IPS-NIHi7 (cell line): ENCODE data around the gene TBC1D8.
"Not testable (repeated sequence)": the region's sequence is repeated elsewhere in the genome, so short reads cannot be mapped to it uniquely, and the experiment has no call there.

Source experiments
- DNase-seq: peaks from one replicate; pipeline ENCODE4 v3.0.0; 2012; ENCODE audit warnings: mixed read lengths; ENCODE audit errors: extremely low spot score

The TBC1D8 gene

GRCh38 chr2:101151146-101151858 lies at the start of gene TBC1D8:
Gene TBC1D8 (minus strand): TSS chr2:101151382. CDS start chr2:101151253, 129 bp downstream.
- peak; percentile 91 for DNase-seq

GRCh38 chr2:101200676-101201075 lies 49.5 kb upstream of the TBC1D8 start:
- no peak for DNase-seq

- no peak for DNase-seq
Measured at GRCh38 chr2:101199251-101199791, 48.1 kb upstream of the TBC1D8 start.

GRCh38 chr2:101197814-101198213 lies 46.6 kb upstream of the TBC1D8 start:
- no peak for DNase-seq

GRCh38 chr2:101197215-101197745 lies 46.1 kb upstream of the TBC1D8 start:
- DNase-seq, result no peak

GRCh38 chr2:101195871-101196661 lies 44.9 kb upstream of the TBC1D8 start:
- no peak for DNase-seq

GRCh38 chr2:101193033-101193626 lies 41.9 kb upstream of the TBC1D8 start:
- DNase-seq, result no peak

- DNase-seq, result no peak
Measured at GRCh38 chr2:101190747-101191516, 39.8 kb upstream of the TBC1D8 start.

- DNase-seq, result peak; percentile 79
Measured at GRCh38 chr2:101188683-101189405, 37.7 kb upstream of the TBC1D8 start.

GRCh38 chr2:101187131-101187530 lies 35.9 kb upstream of the TBC1D8 start:
- no peak for DNase-seq

- DNase-seq, result no peak
Measured at GRCh38 chr2:101185656-101186055, 34.5 kb upstream of the TBC1D8 start.

- no peak for DNase-seq
Measured at GRCh38 chr2:101185085-101185484, 33.9 kb upstream of the TBC1D8 start.

GRCh38 chr2:101179982-101180381 lies 28.8 kb upstream of the TBC1D8 start:
- no peak for DNase-seq

GRCh38 chr2:101176803-101177202 lies 25.6 kb upstream of the TBC1D8 start:
- no peak for DNase-seq

GRCh38 chr2:101175991-101176390 lies 24.8 kb upstream of the TBC1D8 start:
- DNase-seq, result no peak

GRCh38 chr2:101173707-101174295 lies 22.6 kb upstream of the TBC1D8 start:
- no peak for DNase-seq

- DNase-seq, result not testable (repeated sequence)
Measured at GRCh38 chr2:101169822-101170221, 18.6 kb upstream of the TBC1D8 start.

GRCh38 chr2:101168706-101169105 lies 17.5 kb upstream of the TBC1D8 start:
- DNase-seq, result no peak

GRCh38 chr2:101167532-101167931 lies 16.4 kb upstream of the TBC1D8 start:
- not testable (repeated sequence) for DNase-seq

- no peak for DNase-seq
Measured at GRCh38 chr2:101164021-101164420, 12.8 kb upstream of the TBC1D8 start.
